H1 (cell line): ENCODE measurements around the gene NDC1. TPM values are rescaled to one million over a fixed set of nuclear protein-coding genes. Genes with fewer than 3 reads are reported as not detected.

Source experiments
- CTCF ChIA-PET: fragments of 300-600 bp; sonication (Branson Sonifier 250); formaldehyde crosslinking; loops from one replicate; lab custom pipeline; 2021; ENCODE audit not compliant: partially characterized antibody; lab: Charles Lee
- POLR2A ChIA-PET: fragments of 300-600 bp; sonication (Branson Sonifier 250); formaldehyde crosslinking; loops from one replicate; lab custom pipeline; 2021; ENCODE audit warnings: inconsistent platforms; ENCODE audit not compliant: partially characterized antibody; lab: Charles Lee
- DNase-seq, 2 experiments: peaks; one replicate each; pipeline versions ENCODE4 v3.0.0 to v3.0.0-alpha.2; 2010 to 2022; ENCODE audit warnings: low spot score in 2 of 2, low read depth in 1 of 2, mixed read lengths in 1 of 2
- FAIRE-seq: peaks from 2 replicates; lab custom pipeline; 2011; peaks lifted over from hg19 to GRCh38; lab: Jason Lieb, UNC
- H2AFZ ChIP-seq: 2 replicates; pipeline ENCODE4 v1.8.1; 2012; ENCODE audit warnings: low read length, inconsistent platforms
- H2AK5ac ChIP-seq: 2 replicates; pipeline ENCODE4 v1.6.1; 2013; ENCODE audit warnings: low read depth, low read length
- H2BK120ac ChIP-seq: replicated peaks from 2 replicates; pipeline ENCODE3; 2013; ENCODE audit warnings: low read depth, low read length, inconsistent platforms
- H2BK12ac ChIP-seq: 2 replicates; pipeline ENCODE4 v1.6.1; 2013; ENCODE audit warnings: low read depth, low read length
- H2BK15ac ChIP-seq: 2 replicates; pipeline ENCODE4 v1.6.1; 2013; ENCODE audit warnings: low read length
- H2BK20ac ChIP-seq: 2 replicates; pipeline ENCODE4 v1.6.1; 2013; ENCODE audit warnings: low read length
- H2BK5ac ChIP-seq: 2 replicates; pipeline ENCODE4 v1.6.1; 2013; ENCODE audit warnings: low read depth, low read length
- H3K14ac ChIP-seq: 2 replicates; pipeline ENCODE4 v1.6.1; 2013; ENCODE audit warnings: inconsistent platforms; ENCODE audit not compliant: insufficient read length
- H3K18ac ChIP-seq: 2 replicates; pipeline ENCODE4 v1.6.1; 2013; ENCODE audit warnings: low read length; ENCODE audit errors: extremely low read depth
- H3K23ac ChIP-seq: 2 replicates; pipeline ENCODE4 v1.6.1; 2013; ENCODE audit warnings: inconsistent platforms; ENCODE audit not compliant: insufficient read length
- H3K23me2 ChIP-seq: 2 replicates; pipeline ENCODE4 v1.6.1; 2013; ENCODE audit warnings: low read depth, low read length
- H3K27ac ChIP-seq: 2 replicates; pipeline ENCODE4 v1.6.1; 2011; ENCODE audit warnings: low read depth, low read length, inconsistent platforms
- H3K27me3 ChIP-seq, 4 experiments: replicated peaks in 1 of 4; 1 replicate in 1 of 4; 2 replicates in 3 of 4; pipeline versions ENCODE4 v1.6.1 to v1.8.1; 2011 to 2013; ENCODE audit warnings: low read length in 3 of 4, mild to moderate bottlenecking in 3 of 4, inconsistent platforms in 2 of 4, mixed read lengths in 2 of 4, moderate library complexity in 1 of 4; ENCODE audit not compliant: control insufficient read depth in 3 of 4, insufficient read depth in 3 of 4; ENCODE audit errors: extremely low read depth in 1 of 4
- H3K36me3 ChIP-seq, 4 experiments: 2 replicates each; pipeline versions ENCODE4 v1.6.1 to v1.8.1; 2011 to 2013; ENCODE audit warnings: mild to moderate bottlenecking in 4 of 4, low read length in 3 of 4, moderate library complexity in 2 of 4, control low read depth in 1 of 4, inconsistent platforms in 1 of 4; ENCODE audit not compliant: insufficient read depth in 4 of 4, control insufficient read depth in 2 of 4
- H3K4ac ChIP-seq: replicated peaks from 2 replicates; pipeline ENCODE3; 2013; ENCODE audit warnings: low read length, low read depth, mixed read lengths, inconsistent platforms; ENCODE audit not compliant: insufficient read length
- H3K4me1 ChIP-seq, 4 experiments: replicated peaks in 1 of 4; 1 replicate in 1 of 4; 2 replicates in 3 of 4; pipeline versions ENCODE4 v1.6.1 to v1.8.1; 2011 to 2013; ENCODE audit warnings: low read length in 3 of 4, inconsistent platforms in 2 of 4, mixed read lengths in 1 of 4; ENCODE audit not compliant: insufficient read depth in 4 of 4, control insufficient read depth in 3 of 4
- H3K4me2 ChIP-seq, 2 experiments: 2 replicates each; pipeline versions ENCODE4 v1.6.1 to v1.8.1; 2011 to 2013; ENCODE audit warnings: low read depth in 2 of 2, low read length in 2 of 2, control low read depth in 1 of 2, inconsistent platforms in 1 of 2, mild to moderate bottlenecking in 1 of 2; ENCODE audit not compliant: insufficient read depth in 1 of 2
- H3K4me3 ChIP-seq, 4 experiments: fragments of 200-600, 300-600 bp in 1 of 4; sonication (generic), shearing (Covaris generic), sonication (Bioruptor Twin) in 1 of 4; 2 replicates each; pipeline versions ENCODE4 v1.5.1 to v1.8.1; 2011 to 2016; ENCODE audit warnings: low read length in 4 of 4, low read depth in 3 of 4, control low read depth in 2 of 4, inconsistent platforms in 2 of 4, mild to moderate bottlenecking in 2 of 4, mixed read lengths in 1 of 4, moderate library complexity in 1 of 4; ENCODE audit not compliant: insufficient read depth in 2 of 4; ENCODE audit errors: extremely low read depth in 1 of 4
- H3K56ac ChIP-seq: replicated peaks from 2 replicates; pipeline ENCODE3; 2013; ENCODE audit warnings: low read depth, mild to moderate bottlenecking, mixed read lengths, low read length, inconsistent platforms; ENCODE audit not compliant: insufficient read length
- H3K79me1 ChIP-seq: 2 replicates; pipeline ENCODE4 v1.6.1; 2013; ENCODE audit warnings: low read depth, low read length, control low read depth
- H3K79me2 ChIP-seq, 2 experiments: 2 replicates each; pipeline versions ENCODE4 v1.6.1 to v1.8.1; 2012 to 2013; ENCODE audit warnings: low read length in 2 of 2, mild to moderate bottlenecking in 2 of 2, inconsistent platforms in 1 of 2; ENCODE audit not compliant: insufficient read depth in 2 of 2, control insufficient read depth in 1 of 2
- H3K9ac ChIP-seq, 4 experiments: replicated peaks in 1 of 4; 1 replicate in 1 of 4; 2 replicates in 3 of 4; pipeline versions ENCODE4 v1.6.1 to v1.8.1; 2011 to 2013; ENCODE audit warnings: low read depth in 3 of 4, low read length in 3 of 4, control low read depth in 2 of 4, mild to moderate bottlenecking in 2 of 4, moderate library complexity in 2 of 4, inconsistent platforms in 1 of 4; ENCODE audit errors: extremely low read depth in 1 of 4
- H3K9me3 ChIP-seq, 2 experiments: 2 replicates each; pipeline versions ENCODE4 v1.6.1 to v1.8.1; 2012 to 2013; ENCODE audit warnings: mild to moderate bottlenecking in 2 of 2, moderate library complexity in 2 of 2, control low read depth in 1 of 2, inconsistent platforms in 1 of 2, low read depth in 1 of 2, low read length in 1 of 2, mixed read lengths in 1 of 2; ENCODE audit not compliant: insufficient read depth in 2 of 2
- H4K20me1 ChIP-seq, 2 experiments: replicated peaks in 1 of 2; 2 replicates each; pipeline versions ENCODE3 to v1.8.1; 2011 to 2013; ENCODE audit warnings: inconsistent platforms in 2 of 2, low read length in 2 of 2, mild to moderate bottlenecking in 1 of 2; ENCODE audit not compliant: insufficient read depth in 2 of 2, control insufficient read depth in 1 of 2
- H4K5ac ChIP-seq: 2 replicates; pipeline ENCODE4 v1.6.1; 2013; ENCODE audit warnings: low read length, low read depth, mixed read lengths, inconsistent platforms; ENCODE audit not compliant: insufficient read length
- H4K8ac ChIP-seq: 2 replicates; pipeline ENCODE4 v1.8.0; 2013; ENCODE audit warnings: mild to moderate bottlenecking, moderate library complexity, low read length, inconsistent platforms; ENCODE audit not compliant: insufficient read depth; ENCODE audit errors: extremely low read depth
- H4K91ac ChIP-seq: replicated peaks from 2 replicates; pipeline ENCODE3; 2013; ENCODE audit warnings: low read length, mixed read lengths, inconsistent platforms; ENCODE audit not compliant: insufficient read length
- CTBP2 ChIP-seq: IDR thresholded peaks from 2 replicates; pipeline ENCODE4 v1.7.0; 2011; ENCODE audit warnings: borderline replicate concordance, mild to moderate bottlenecking, moderate library complexity, mixed read lengths, low read length; ENCODE audit not compliant: insufficient read depth, insufficient read length
- EZH2 ChIP-seq: fragments of 200-600 bp; sonication (generic); IDR thresholded peaks from 2 replicates; pipeline ENCODE4 v1.7.1; 2012; ENCODE audit warnings: low read depth, mild to moderate bottlenecking, moderate library complexity, low read length, inconsistent platforms; ENCODE audit not compliant: severe bottlenecking
- PHF8 ChIP-seq: fragments of 200-600 bp; sonication (generic); conservative IDR thresholded peaks from 2 replicates; pipeline ENCODE4 v1.7.1; 2012; ENCODE audit warnings: low read depth, mild to moderate bottlenecking, inconsistent platforms, low read length, moderate library complexity
- POLR2AphosphoS5 ChIP-seq: IDR thresholded peaks from 2 replicates; pipeline ENCODE4 v1.6.1; 2011; ENCODE audit warnings: low read depth, low read length
- SIRT6 ChIP-seq: IDR thresholded peaks from one replicate; pipeline ENCODE4 v1.7.1; 2012; ENCODE audit warnings: low read length, inconsistent platforms
- WGBS, 2 experiments: shearing (Covaris generic) in 1 of 2; methylation state at CpG; one replicate each; pipeline versions ENCODE4 v1.1.6 to v1.1.7; 2013 to 2015; ENCODE audit warnings: low lambda C conversion rate in 2 of 2, mixed read lengths in 2 of 2, inconsistent platforms in 1 of 2, low coverage in 1 of 2, missing lambda C conversion rate in 1 of 2; ENCODE audit not compliant: insufficient replicate concordance in 2 of 2, insufficient coverage in 1 of 2, insufficient read length in 1 of 2; ENCODE audit errors: extremely low coverage in 1 of 2, missing lambda C conversion rate in 1 of 2; 5-methylcytosine and 5-hydroxymethylcytosine counted together
- polyA plus RNA-seq, 7 experiments: library from polyadenylated mRNA; depleted of rRNA in 3 of 7; stranded (reverse) in 5 of 7; unstranded in 2 of 7; fragments of >200 nt in 5 of 7; fragments of 200-250 nt in 2 of 7; gene quantifications; 1 replicate in 5 of 7; 2 replicates in 1 of 7; 4 replicates in 1 of 7; pipeline versions ENCODE4 v1.2.1 to v1.2.3, GENCODE V29; 2011 to 2013; ENCODE audit warnings: missing spikeins in 2 of 7, mixed read lengths in 2 of 7
- total RNA-seq: library from RNA; stranded (reverse); fragmentation: NEBNext Ultra II Directional; extraction: Animal tissue kit (Norgen Biotek cat#: 25700); gene quantifications from 2 replicates; pipeline ENCODE4 v1.2.1, GENCODE V29; 2021
- TF ChIP-seq, protein P1 (sequence below): IDR thresholded peaks from 2 replicates; pipeline ENCODE4 v1.6.1; 2011; ENCODE audit warnings: low read depth, mild to moderate bottlenecking, low read length; ENCODE audit not compliant: insufficient read depth

The NDC1 gene
- total and polyA plus RNA-seq, 2 of the 8 experiments (the other 6 are each of a cell fraction or from before 2014, with no cell fraction given): 62.9 to 66.1 TPM

DNA sequence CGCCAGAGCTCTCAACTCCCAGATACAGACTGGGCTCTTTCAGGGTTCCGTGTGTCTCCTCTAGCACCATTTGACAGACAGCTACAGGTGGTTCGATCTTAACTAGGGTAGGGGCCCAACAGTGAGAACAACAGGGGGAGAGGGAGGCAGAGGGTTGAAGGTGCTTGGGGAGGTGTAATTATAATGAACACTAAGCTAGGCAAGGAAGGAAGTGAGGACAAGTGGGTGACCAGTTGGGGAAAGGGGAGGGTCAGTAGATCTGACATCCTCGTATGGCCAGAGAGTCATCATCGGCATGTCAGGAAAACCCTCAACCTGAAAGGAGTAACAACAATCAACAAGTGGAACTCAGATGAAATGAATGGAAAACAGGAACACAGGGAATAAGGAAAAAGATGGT, 121.9 kb downstream of the NDC1 start:
- WGBS, 2 experiments: 88% methylated on average over 5 of the region's 5 CpGs; no CpG with 5 or more reads in 1 of the 2 experiments
- H3K14ac ChIP-seq: no peak overlapping the region
- no peaks in the 10 kb centered on the region for H4K20me1 ChIP-seq
- no peaks in the 10 kb centered on the region for H3K27me3 ChIP-seq
- H4K8ac ChIP-seq: no peak overlapping the region
- no peak overlapping the region for H3K27ac ChIP-seq
- H3K9me3 ChIP-seq: no peaks in the 10 kb centered on the region
- TF ChIP-seq POLR2AphosphoS5 (no peak), EZH2 (no peak), CTBP2 (no peak), PHF8 (no peak), SIRT6 (no peak)
- TF ChIP-seq, protein P1, sequence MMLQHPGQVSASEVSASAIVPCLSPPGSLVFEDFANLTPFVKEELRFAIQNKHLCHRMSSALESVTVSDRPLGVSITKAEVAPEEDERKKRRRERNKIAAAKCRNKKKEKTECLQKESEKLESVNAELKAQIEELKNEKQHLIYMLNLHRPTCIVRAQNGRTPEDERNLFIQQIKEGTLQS: no peak
- TF ChIP-seq, all 59 proteins: peak for 0
- Histone ChIP-seq H2BK12ac (0 out of 2 replicates have a peak overlapping the region, but pooled peaks have one; percentile 55), H3K23me2 (no peaks in the 10 kb centered on the region; the same call in 1 of the 2 replicates), H2BK5ac (no peak overlapping the region), H4K5ac (no peak overlapping the region), H3K18ac (no peak overlapping the region), H3K4me3 (no peak overlapping the region), H2AK5ac (no peak overlapping the region), H4K91ac (no peak overlapping the region), H3K4ac (no peak overlapping the region), H2AFZ (no peak overlapping the region), H3K79me1 (no peaks in the 10 kb centered on the region), H3K4me1 (no peaks in the 10 kb centered on the region; a peak in 3 of 7 replicates), H2BK20ac (no peak overlapping the region), H2BK15ac (no peak overlapping the region), H3K79me2 (no peaks in the 10 kb centered on the region), H3K9ac (no peak overlapping the region), H2BK120ac (no peak overlapping the region), H3K56ac (no peak overlapping the region), H3K36me3 (no peaks in the 10 kb centered on the region), H3K4me2 (no peak overlapping the region), H3K23ac (no peak overlapping the region)
- FAIRE-seq: no peak
- no peak for DNase-seq
- POLR2A ChIA-PET: interaction anchor here (1.2 kb wide), 1 partner anchor 22 kb away, joined by 3 read pairs; the partner anchor contains the start of gene GLIS1
- CTCF ChIA-PET: interaction anchor here (0.6 to 4.3 kb wide), 40 partner anchors 9 to 324 kb away, joined by 3 to 50 read pairs (median 4); no protein-coding TSS in a partner anchor
